Measurements from ENCODE around the gene BACH2.

- TF ChIP-seq CTCF (IDR thresholded peaks at IDR 0.05): no peak
- no peak for TF ChIP-seq EZH2phosphoT487 (IDR thresholded peaks at IDR 0.05; ENCODE audit: borderline replicate concordance, low read depth)
- TF ChIP-seq REST (IDR thresholded peaks at IDR 0.05; ENCODE audit: low read depth, low read length): no peak
- TF ChIP-seq YY1 (IDR thresholded peaks at IDR 0.05; ENCODE audit: low read depth): no peak
- no peak for TF ChIP-seq GABPA (IDR thresholded peaks at IDR 0.05; ENCODE audit: low read depth)
- no peak for TF ChIP-seq TAF1 (IDR thresholded peaks at IDR 0.05; ENCODE audit: borderline replicate concordance, low read depth, low read length)
- no peak for TF ChIP-seq TCF12 (IDR thresholded peaks at IDR 0.05)
- no peak for TF ChIP-seq USF2 (IDR thresholded peaks at IDR 0.05; ENCODE audit: borderline replicate concordance, low read depth, low read length)
- TF ChIP-seq POLR2AphosphoS5 (IDR thresholded peaks at IDR 0.05; ENCODE audit: low read depth, low read length): no peak
- TF ChIP-seq RAD21 (IDR thresholded peaks at IDR 0.05; ENCODE audit: low read length): no peak
- no peak; the same call in 1 of the 2 replicates for TF ChIP-seq RCOR1 (IDR thresholded peaks at IDR 0.05; ENCODE audit: low read length)
- no peak for TF ChIP-seq PBX3 (IDR thresholded peaks at IDR 0.05)
- TF ChIP-seq JUND (IDR thresholded peaks at IDR 0.05): no peak
- no peak for TF ChIP-seq MXI1 (IDR thresholded peaks at IDR 0.05; ENCODE audit: low read depth, low read length)
Observed at GRCh38 chr6:89976694-89977020, 320.0 kb downstream of the BACH2 start.

Data from SK-N-SH (cell line).